HepG2 (cell line): ENCODE measurements around the gene KNG1. TPM values are rescaled to one million over a fixed set of nuclear protein-coding genes. Genes with fewer than 3 reads are reported as not detected.

Experiments
- ADNP ChIP-seq: sonication (generic); formaldehyde crosslinking; IDR thresholded peaks from 2 replicates; pipeline ENCODE4 v1.4.0; 2020; ENCODE audit warnings: missing genetic modification reagents
- ATF7 ChIP-seq, 2 experiments: fragments of 450-650 bp in 1 of 2; sonication (generic) in 1 of 2; formaldehyde crosslinking in 1 of 2; IDR thresholded peaks; 2 replicates each; pipeline versions ENCODE4 v1.4.0 to v1.6.1; 2016 to 2020; ENCODE audit warnings: antibody characterized with exemption in 1 of 2, mild to moderate bottlenecking in 1 of 2, missing genetic modification reagents in 1 of 2
- CREM ChIP-seq, 2 experiments: sonication (generic) in 1 of 2; formaldehyde crosslinking in 1 of 2; IDR thresholded peaks; 2 replicates each; pipeline versions ENCODE4 v1.4.0 to v1.6.1; 2016 to 2020; ENCODE audit warnings: antibody characterized with exemption in 1 of 2, mild to moderate bottlenecking in 1 of 2, missing genetic modification reagents in 1 of 2
- DMAP1 ChIP-seq: IDR thresholded peaks from 2 replicates; pipeline ENCODE4 v1.6.1; 2016
- GATA4 ChIP-seq: sonication (generic); IDR thresholded peaks from 2 replicates; pipeline ENCODE4 v1.6.1; 2016; ENCODE audit warnings: antibody characterized with exemption, low read depth, borderline replicate concordance
- HNRNPL ChIP-seq: fragments of 200-400 bp; formaldehyde crosslinking; IDR thresholded peaks from 2 replicates; pipeline ENCODE4 v1.6.1; 2017; ENCODE audit warnings: mild to moderate bottlenecking, low read depth, low read length
- ISX ChIP-seq: sonication (generic); formaldehyde crosslinking; conservative IDR thresholded peaks from 2 replicates; pipeline ENCODE4 v1.5.0; 2020; ENCODE audit warnings: missing genetic modification reagents
- NR2C2 ChIP-seq: sonication (generic); formaldehyde crosslinking; IDR thresholded peaks from 2 replicates; pipeline ENCODE4 v1.4.0; 2020; ENCODE audit warnings: missing genetic modification reagents, mild to moderate bottlenecking, moderate library complexity, borderline replicate concordance
- PAWR ChIP-seq: sonication (generic); formaldehyde crosslinking; IDR thresholded peaks from 2 replicates; pipeline ENCODE4 v1.4.0; 2020; ENCODE audit warnings: missing genetic modification reagents, mild to moderate bottlenecking, borderline replicate concordance
- POLR2A ChIP-seq, 2 experiments: IDR thresholded peaks; 2 replicates each; pipeline ENCODE4 v1.6.1; 2011; ENCODE audit warnings: low read depth in 2 of 2, low read length in 2 of 2, mild to moderate bottlenecking in 1 of 2, moderate library complexity in 1 of 2; ENCODE audit not compliant: insufficient read depth in 1 of 2
- RBM22 ChIP-seq: fragments of 200-400 bp; formaldehyde crosslinking; optimal IDR thresholded peaks from 2 replicates; pipeline ENCODE3; 2017; ENCODE audit warnings: mild to moderate bottlenecking, low read length, moderate library complexity
- TAF1 ChIP-seq: sonication (generic); formaldehyde crosslinking; IDR thresholded peaks from 2 replicates; pipeline ENCODE4 v1.4.0; 2020; ENCODE audit warnings: missing genetic modification reagents
- ZFP62 ChIP-seq: sonication (generic); formaldehyde crosslinking; IDR thresholded peaks from 2 replicates; pipeline ENCODE4 v1.4.0; 2020; ENCODE audit warnings: missing genetic modification reagents
- ZMAT3 ChIP-seq: sonication (generic); formaldehyde crosslinking; conservative IDR thresholded peaks from 2 replicates; pipeline ENCODE4 v1.7.0; 2021; ENCODE audit warnings: missing genetic modification reagents
- ZNF24 ChIP-seq: fragments of 450-650 bp; IDR thresholded peaks from 2 replicates; pipeline ENCODE4 v1.6.1; 2017; ENCODE audit warnings: antibody characterized with exemption, mild to moderate bottlenecking
- ZNF572 ChIP-seq: sonication (generic); formaldehyde crosslinking; IDR thresholded peaks from 2 replicates; pipeline ENCODE4 v1.5.1; 2020; ENCODE audit warnings: mild to moderate bottlenecking, missing genetic modification reagents
- ZNF768 ChIP-seq: sonication (generic); formaldehyde crosslinking; IDR thresholded peaks from 2 replicates; pipeline ENCODE4 v1.4.0; 2020; ENCODE audit warnings: missing genetic modification reagents
- ZNF775 ChIP-seq: sonication (generic); formaldehyde crosslinking; IDR thresholded peaks from 2 replicates; pipeline ENCODE4 v1.4.0; 2020; ENCODE audit warnings: missing genetic modification reagents, mild to moderate bottlenecking, moderate library complexity, borderline replicate concordance
- ZNF780A ChIP-seq: sonication (generic); formaldehyde crosslinking; IDR thresholded peaks from 2 replicates; pipeline ENCODE4 v1.8.0; 2022; ENCODE audit warnings: mild to moderate bottlenecking, missing genetic modification reagents, moderate library complexity
- polyA plus RNA-seq, 8 experiments: library from polyadenylated mRNA; depleted of rRNA in 3 of 8; stranded (reverse) in 7 of 8; unstranded in 1 of 8; fragments of >200 nt; fragmentation: Illumina TruSeq in 4 of 8; extraction: Trizol in 4 of 8; gene quantifications; 2 replicates each; pipeline versions ENCODE4 v1.2.1 to v1.2.3, GENCODE V29; 2011 to 2016; ENCODE audit warnings: low read depth in 4 of 8, missing spikeins in 1 of 8, mixed read lengths in 1 of 8; ENCODE audit not compliant: insufficient read depth in 1 of 8
- total RNA-seq, 5 experiments: library from RNA; depleted of rRNA; stranded (reverse); fragments of >200 nt; fragmentation: Illumina TruSeq; extraction: Trizol; gene quantifications; 2 replicates each; pipeline ENCODE4 v1.2.3, GENCODE V29; 2016; ENCODE audit warnings: low read depth in 1 of 5
- TF ChIP-seq, protein P1 (sequence below): sonication (generic); formaldehyde crosslinking; IDR thresholded peaks from 2 replicates; pipeline ENCODE4 v1.8.0; 2022; ENCODE audit warnings: low read depth, missing genetic modification reagents
- TF ChIP-seq, protein P2 (sequence below): sonication (generic); formaldehyde crosslinking; IDR thresholded peaks from 2 replicates; pipeline ENCODE4 v1.9.0; 2021; ENCODE audit warnings: missing genetic modification reagents, mild to moderate bottlenecking, borderline replicate concordance
- TF ChIP-seq, protein P3 (sequence below): sonication (generic); formaldehyde crosslinking; IDR thresholded peaks from 2 replicates; pipeline ENCODE4 v1.4.0; 2020; ENCODE audit warnings: mild to moderate bottlenecking, missing genetic modification reagents, borderline replicate concordance

KNG1 gene
- total and polyA plus RNA-seq, 2 of the 13 experiments (the other 11 are each of a cell fraction or from before 2014, with no cell fraction given), result 6.5 to 7.0 TPM

DNA sequence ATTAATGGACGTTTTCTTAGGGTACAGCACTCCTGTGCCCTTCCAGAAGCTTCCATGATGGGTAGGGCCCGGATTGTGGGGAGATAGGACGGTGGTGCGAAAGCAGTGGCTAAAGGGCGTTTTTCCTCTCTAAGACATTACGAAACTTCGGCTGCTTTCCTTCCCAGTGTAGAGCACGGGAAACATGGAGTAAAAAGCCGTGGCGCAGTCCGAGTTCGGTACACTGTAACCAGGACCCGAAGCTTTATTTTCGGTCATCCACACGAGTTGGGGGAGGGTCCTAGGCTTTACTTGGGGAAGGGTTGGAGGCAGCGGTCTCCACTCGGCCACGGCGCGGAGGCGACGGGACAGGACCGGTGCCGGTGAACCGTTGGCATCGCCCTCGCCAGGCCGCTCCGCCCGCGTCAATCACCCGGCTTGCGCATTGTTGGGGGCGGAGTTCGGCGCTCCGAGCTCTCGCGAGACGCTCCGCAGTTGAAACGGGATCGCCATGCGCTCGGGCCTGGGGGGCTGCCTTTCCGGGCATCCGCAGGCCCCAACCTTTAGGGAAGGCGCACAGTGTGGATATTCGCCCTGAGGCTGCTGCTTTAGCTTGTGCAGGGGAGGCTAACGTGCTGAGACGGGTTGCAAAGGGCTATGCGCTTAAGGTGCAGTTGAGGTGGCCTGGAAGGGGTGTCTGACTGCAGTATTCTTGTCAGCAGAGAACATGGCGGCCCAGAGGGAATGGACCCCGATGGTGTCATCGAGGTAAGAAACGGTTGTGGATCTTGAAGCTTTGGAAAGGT, 66.8 kb downstream of the KNG1 start (continued):
- TF ChIP-seq, protein P1, sequence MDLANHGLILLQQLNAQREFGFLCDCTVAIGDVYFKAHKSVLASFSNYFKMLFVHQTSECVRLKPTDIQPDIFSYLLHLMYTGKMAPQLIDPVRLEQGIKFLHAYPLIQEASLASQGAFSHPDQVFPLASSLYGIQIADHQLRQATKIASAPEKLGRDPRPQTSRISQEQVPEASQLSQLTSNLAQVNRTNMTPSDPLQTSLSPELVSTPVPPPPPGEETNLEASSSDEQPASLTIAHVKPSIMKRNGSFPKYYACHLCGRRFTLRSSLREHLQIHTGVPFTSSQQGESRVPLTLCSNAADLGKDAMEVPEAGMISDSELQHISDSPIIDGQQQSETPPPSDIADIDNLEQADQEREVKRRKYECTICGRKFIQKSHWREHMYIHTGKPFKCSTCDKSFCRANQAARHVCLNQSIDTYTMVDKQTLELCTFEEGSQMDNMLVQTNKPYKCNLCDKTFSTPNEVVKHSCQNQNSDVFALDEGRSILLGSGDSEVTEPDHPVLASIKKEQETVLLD (CRISPR knock-in tag), result no peak
- TF ChIP-seq, protein P2, sequence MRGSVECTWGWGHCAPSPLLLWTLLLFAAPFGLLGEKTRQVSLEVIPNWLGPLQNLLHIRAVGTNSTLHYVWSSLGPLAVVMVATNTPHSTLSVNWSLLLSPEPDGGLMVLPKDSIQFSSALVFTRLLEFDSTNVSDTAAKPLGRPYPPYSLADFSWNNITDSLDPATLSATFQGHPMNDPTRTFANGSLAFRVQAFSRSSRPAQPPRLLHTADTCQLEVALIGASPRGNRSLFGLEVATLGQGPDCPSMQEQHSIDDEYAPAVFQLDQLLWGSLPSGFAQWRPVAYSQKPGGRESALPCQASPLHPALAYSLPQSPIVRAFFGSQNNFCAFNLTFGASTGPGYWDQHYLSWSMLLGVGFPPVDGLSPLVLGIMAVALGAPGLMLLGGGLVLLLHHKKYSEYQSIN (CRISPR knock-in tag), result no peak
- TF ChIP-seq ISX (CRISPR knock-in tag) (no peak), CREM (IDR thresholded peaks at IDR 0.05) (no peak; the same call in 1 of the 2 replicates), CREM (CRISPR knock-in tag; IDR thresholded peaks at IDR 0.05) (no peak), TAF1 (CRISPR knock-in tag) (peak; percentile 69), ZNF775 (no peak), PAWR (0 out of 2 replicates have a peak, but pooled peaks have one; percentile 67), ZFP62 (CRISPR knock-in tag) (no peak), POLR2A (IDR thresholded peaks at IDR 0.05; ENCODE audit: insufficient read depth in 1 of 2, low read depth in 2 of 2, low read length in 2 of 2) (no peak; a peak in 3 of 4 replicates), NR2C2 (no peak), HNRNPL (peak; percentile 81), ZNF768 (peak; percentile 52; the same call in 1 of the 2 replicates), DMAP1 (CRISPR knock-in tag) (peak; percentile 54; the same call in 1 of the 2 replicates), ZNF780A (CRISPR knock-in tag) (no peak), GATA4 (no peak), ZNF572 (CRISPR knock-in tag) (no peak), ZMAT3 (no peak; the same call in 1 of the 2 replicates), RBM22 (peak; percentile 72), ZNF24 (no peak), ADNP (CRISPR knock-in tag) (no peak), ATF7 (IDR thresholded peaks at IDR 0.05) (no peak), ATF7 (CRISPR knock-in tag; IDR thresholded peaks at IDR 0.05) (0 out of 2 replicates have a peak, but pooled peaks have one; percentile 21)
- TF ChIP-seq, protein P3, sequence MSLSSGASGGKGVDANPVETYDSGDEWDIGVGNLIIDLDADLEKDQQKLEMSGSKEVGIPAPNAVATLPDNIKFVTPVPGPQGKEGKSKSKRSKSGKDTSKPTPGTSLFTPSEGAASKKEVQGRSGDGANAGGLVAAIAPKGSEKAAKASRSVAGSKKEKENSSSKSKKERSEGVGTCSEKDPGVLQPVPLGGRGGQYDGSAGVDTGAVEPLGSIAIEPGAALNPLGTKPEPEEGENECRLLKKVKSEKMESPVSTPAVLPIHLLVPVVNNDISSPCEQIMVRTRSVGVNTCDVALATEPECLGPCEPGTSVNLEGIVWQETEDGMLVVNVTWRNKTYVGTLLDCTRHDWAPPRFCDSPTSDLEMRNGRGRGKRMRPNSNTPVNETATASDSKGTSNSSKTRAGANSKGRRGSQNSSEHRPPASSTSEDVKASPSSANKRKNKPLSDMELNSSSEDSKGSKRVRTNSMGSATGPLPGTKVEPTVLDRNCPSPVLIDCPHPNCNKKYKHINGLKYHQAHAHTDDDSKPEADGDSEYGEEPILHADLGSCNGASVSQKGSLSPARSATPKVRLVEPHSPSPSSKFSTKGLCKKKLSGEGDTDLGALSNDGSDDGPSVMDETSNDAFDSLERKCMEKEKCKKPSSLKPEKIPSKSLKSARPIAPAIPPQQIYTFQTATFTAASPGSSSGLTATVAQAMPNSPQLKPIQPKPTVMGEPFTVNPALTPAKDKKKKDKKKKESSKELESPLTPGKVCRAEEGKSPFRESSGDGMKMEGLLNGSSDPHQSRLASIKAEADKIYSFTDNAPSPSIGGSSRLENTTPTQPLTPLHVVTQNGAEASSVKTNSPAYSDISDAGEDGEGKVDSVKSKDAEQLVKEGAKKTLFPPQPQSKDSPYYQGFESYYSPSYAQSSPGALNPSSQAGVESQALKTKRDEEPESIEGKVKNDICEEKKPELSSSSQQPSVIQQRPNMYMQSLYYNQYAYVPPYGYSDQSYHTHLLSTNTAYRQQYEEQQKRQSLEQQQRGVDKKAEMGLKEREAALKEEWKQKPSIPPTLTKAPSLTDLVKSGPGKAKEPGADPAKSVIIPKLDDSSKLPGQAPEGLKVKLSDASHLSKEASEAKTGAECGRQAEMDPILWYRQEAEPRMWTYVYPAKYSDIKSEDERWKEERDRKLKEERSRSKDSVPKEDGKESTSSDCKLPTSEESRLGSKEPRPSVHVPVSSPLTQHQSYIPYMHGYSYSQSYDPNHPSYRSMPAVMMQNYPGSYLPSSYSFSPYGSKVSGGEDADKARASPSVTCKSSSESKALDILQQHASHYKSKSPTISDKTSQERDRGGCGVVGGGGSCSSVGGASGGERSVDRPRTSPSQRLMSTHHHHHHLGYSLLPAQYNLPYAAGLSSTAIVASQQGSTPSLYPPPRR (CRISPR knock-in tag), result peak; percentile 57; the same call in 1 of the 2 replicates
